Measurements from ENCODE around the gene OR51B2. TPM values are rescaled to one million over a fixed set of nuclear protein-coding genes. Genes with fewer than 3 reads are reported as not detected.

The OR51B2 gene
- total and polyA plus RNA-seq, 4 donors, result 0.17 to 0.37 TPM; not detected in 2

DNA sequence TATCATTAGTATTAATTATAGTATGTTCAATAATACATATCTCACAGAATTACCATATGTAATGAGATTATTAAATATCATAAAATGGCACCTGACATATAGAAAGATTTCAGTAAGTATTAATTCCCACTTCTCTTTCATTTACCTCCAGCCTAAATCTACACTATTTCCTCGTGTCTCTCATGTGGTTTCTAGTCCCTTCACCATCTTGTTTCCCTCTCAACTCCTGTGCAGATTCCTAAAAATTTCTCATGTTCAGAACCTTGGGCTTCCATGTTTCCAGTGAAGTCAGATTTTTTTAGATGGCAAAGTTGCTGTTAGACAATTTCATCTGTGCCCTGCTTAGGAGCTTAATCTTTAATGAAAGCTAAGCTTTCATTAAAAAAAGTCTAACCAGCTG lies 40.2 kb downstream of the OR51B2 start:
- H3K4me1 ChIP-seq (ENCODE audit: control insufficient read depth in 4 of 4, insufficient read depth in 4 of 4, low read length in 3 of 4), result no peaks in the 10 kb centered on the region
- H3K4me3 ChIP-seq (ENCODE audit: low read depth in 1 of 3, low read length in 3 of 3), result no peak overlapping the region
- no peaks in the 10 kb centered on the region for H3K9me3 ChIP-seq (ENCODE audit: control insufficient read depth in 4 of 4, low read length in 3 of 4)
- WGBS, result 67% methylated on average over 1 of the region's 1 CpG
- H3K27me3 ChIP-seq (ENCODE audit: control insufficient read depth in 4 of 4, insufficient read depth in 4 of 4, low read length in 3 of 4), result no peaks in the 10 kb centered on the region
- no peak overlapping the region for H3K27ac ChIP-seq (ENCODE audit: low read depth in 1 of 2, low read length in 2 of 2)
- no peak for DNase-seq (ENCODE audit: low spot score)
- H3K9ac ChIP-seq (ENCODE audit: low read depth in 1 of 2, low read length in 2 of 2), result no peak overlapping the region
- no peaks in the 10 kb centered on the region for H3K36me3 ChIP-seq (ENCODE audit: control insufficient read depth in 4 of 4, insufficient read depth in 3 of 4, low read depth in 1 of 4, low read length in 3 of 4)
- no peak for TF ChIP-seq GABPA (IDR thresholded peaks at IDR 0.05 in 1 of 2, conservative IDR thresholded peaks at IDR 0.05 in 1 of 2)
- TF ChIP-seq, protein P1, sequence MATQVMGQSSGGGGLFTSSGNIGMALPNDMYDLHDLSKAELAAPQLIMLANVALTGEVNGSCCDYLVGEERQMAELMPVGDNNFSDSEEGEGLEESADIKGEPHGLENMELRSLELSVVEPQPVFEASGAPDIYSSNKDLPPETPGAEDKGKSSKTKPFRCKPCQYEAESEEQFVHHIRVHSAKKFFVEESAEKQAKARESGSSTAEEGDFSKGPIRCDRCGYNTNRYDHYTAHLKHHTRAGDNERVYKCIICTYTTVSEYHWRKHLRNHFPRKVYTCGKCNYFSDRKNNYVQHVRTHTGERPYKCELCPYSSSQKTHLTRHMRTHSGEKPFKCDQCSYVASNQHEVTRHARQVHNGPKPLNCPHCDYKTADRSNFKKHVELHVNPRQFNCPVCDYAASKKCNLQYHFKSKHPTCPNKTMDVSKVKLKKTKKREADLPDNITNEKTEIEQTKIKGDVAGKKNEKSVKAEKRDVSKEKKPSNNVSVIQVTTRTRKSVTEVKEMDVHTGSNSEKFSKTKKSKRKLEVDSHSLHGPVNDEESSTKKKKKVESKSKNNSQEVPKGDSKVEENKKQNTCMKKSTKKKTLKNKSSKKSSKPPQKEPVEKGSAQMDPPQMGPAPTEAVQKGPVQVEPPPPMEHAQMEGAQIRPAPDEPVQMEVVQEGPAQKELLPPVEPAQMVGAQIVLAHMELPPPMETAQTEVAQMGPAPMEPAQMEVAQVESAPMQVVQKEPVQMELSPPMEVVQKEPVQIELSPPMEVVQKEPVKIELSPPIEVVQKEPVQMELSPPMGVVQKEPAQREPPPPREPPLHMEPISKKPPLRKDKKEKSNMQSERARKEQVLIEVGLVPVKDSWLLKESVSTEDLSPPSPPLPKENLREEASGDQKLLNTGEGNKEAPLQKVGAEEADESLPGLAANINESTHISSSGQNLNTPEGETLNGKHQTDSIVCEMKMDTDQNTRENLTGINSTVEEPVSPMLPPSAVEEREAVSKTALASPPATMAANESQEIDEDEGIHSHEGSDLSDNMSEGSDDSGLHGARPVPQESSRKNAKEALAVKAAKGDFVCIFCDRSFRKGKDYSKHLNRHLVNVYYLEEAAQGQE (IDR thresholded peaks at IDR 0.05), result no peak
- TF ChIP-seq NR2F2 (IDR thresholded peaks at IDR 0.05), result no peak
- TF ChIP-seq RAD21 (IDR thresholded peaks at IDR 0.05), result no peak
- no peak for TF ChIP-seq FOXA1 (IDR thresholded peaks at IDR 0.05)
- no peak for TF ChIP-seq YY1 (IDR thresholded peaks at IDR 0.05)
- TF ChIP-seq RXRA (IDR thresholded peaks at IDR 0.05), result no peak
- TF ChIP-seq, protein P2, sequence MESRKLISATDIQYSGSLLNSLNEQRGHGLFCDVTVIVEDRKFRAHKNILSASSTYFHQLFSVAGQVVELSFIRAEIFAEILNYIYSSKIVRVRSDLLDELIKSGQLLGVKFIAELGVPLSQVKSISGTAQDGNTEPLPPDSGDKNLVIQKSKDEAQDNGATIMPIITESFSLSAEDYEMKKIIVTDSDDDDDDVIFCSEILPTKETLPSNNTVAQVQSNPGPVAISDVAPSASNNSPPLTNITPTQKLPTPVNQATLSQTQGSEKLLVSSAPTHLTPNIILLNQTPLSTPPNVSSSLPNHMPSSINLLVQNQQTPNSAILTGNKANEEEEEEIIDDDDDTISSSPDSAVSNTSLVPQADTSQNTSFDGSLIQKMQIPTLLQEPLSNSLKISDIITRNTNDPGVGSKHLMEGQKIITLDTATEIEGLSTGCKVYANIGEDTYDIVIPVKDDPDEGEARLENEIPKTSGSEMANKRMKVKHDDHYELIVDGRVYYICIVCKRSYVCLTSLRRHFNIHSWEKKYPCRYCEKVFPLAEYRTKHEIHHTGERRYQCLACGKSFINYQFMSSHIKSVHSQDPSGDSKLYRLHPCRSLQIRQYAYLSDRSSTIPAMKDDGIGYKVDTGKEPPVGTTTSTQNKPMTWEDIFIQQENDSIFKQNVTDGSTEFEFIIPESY (IDR thresholded peaks at IDR 0.05), result no peak
- TF ChIP-seq, protein P3, sequence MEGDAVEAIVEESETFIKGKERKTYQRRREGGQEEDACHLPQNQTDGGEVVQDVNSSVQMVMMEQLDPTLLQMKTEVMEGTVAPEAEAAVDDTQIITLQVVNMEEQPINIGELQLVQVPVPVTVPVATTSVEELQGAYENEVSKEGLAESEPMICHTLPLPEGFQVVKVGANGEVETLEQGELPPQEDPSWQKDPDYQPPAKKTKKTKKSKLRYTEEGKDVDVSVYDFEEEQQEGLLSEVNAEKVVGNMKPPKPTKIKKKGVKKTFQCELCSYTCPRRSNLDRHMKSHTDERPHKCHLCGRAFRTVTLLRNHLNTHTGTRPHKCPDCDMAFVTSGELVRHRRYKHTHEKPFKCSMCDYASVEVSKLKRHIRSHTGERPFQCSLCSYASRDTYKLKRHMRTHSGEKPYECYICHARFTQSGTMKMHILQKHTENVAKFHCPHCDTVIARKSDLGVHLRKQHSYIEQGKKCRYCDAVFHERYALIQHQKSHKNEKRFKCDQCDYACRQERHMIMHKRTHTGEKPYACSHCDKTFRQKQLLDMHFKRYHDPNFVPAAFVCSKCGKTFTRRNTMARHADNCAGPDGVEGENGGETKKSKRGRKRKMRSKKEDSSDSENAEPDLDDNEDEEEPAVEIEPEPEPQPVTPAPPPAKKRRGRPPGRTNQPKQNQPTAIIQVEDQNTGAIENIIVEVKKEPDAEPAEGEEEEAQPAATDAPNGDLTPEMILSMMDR (IDR thresholded peaks at IDR 0.05; ENCODE audit: low read depth, low read length, missing input control), result no peak
- TF ChIP-seq, protein P4, sequence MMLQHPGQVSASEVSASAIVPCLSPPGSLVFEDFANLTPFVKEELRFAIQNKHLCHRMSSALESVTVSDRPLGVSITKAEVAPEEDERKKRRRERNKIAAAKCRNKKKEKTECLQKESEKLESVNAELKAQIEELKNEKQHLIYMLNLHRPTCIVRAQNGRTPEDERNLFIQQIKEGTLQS (IDR thresholded peaks at IDR 0.05), result no peak
- TF ChIP-seq TAF1 (conservative IDR thresholded peaks at IDR 0.05), result no peak

DNA sequence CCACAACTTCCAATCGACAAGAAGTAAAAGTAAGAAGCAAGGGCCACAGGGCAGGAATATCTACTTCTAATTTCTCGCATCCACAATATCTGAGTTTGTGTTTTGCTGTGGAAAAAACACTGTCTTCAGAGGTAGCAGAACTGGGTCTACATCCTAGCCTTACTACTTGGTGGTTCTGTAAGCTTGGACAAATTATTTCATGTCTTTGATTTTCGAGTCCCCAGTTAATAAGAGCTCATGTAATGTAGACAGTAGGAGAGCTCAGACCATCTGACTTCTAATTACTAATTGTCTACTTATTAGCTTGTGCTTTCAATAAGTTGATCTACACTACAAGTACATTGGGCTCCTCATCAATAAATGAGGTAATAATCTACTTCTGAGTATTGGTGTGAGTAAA lies 41.0 kb downstream of the OR51B2 start:
- whole genome bisulfite sequencing, result 78% methylated on average over 3 of the region's 3 CpGs
- Histone ChIP-seq H3K4me1 (ENCODE audit: control insufficient read depth in 4 of 4, insufficient read depth in 4 of 4, low read length in 3 of 4) (no peaks in the 10 kb centered on the region), H3K36me3 (ENCODE audit: control insufficient read depth in 4 of 4, insufficient read depth in 3 of 4, low read depth in 1 of 4, low read length in 3 of 4) (no peaks in the 10 kb centered on the region), H3K27ac (ENCODE audit: low read depth in 1 of 2, low read length in 2 of 2) (no peak overlapping the region), H3K4me3 (ENCODE audit: low read depth in 1 of 3, low read length in 3 of 3) (no peak overlapping the region), H3K27me3 (ENCODE audit: control insufficient read depth in 4 of 4, insufficient read depth in 4 of 4, low read length in 3 of 4) (no peaks in the 10 kb centered on the region), H3K9ac (ENCODE audit: low read depth in 1 of 2, low read length in 2 of 2) (no peak overlapping the region), H3K9me3 (ENCODE audit: control insufficient read depth in 4 of 4, low read length in 3 of 4) (no peaks in the 10 kb centered on the region)
- no peak for DNase-seq (ENCODE audit: low spot score)
- TF ChIP-seq RXRA (IDR thresholded peaks at IDR 0.05) (no peak), SP1 (IDR thresholded peaks at IDR 0.05) (no peak), RAD21 (IDR thresholded peaks at IDR 0.05) (no peak), NR2F2 (IDR thresholded peaks at IDR 0.05) (no peak), HNF4A (conservative IDR thresholded peaks at IDR 0.05) (no peak), HNF4G (IDR thresholded peaks at IDR 0.05) (no peak), GABPA (IDR thresholded peaks at IDR 0.05 in 1 of 2, conservative IDR thresholded peaks at IDR 0.05 in 1 of 2) (no peak), TAF1 (conservative IDR thresholded peaks at IDR 0.05) (no peak), FOXA1 (IDR thresholded peaks at IDR 0.05) (no peak), FOXA2 (IDR thresholded peaks at IDR 0.05) (no peak), EGR1 (IDR thresholded peaks at IDR 0.05; ENCODE audit: low read depth in 2 of 2) (no peak), JUND (IDR thresholded peaks at IDR 0.05) (no peak), YY1 (IDR thresholded peaks at IDR 0.05) (no peak)
- TF ChIP-seq, protein P1 (IDR thresholded peaks at IDR 0.05), result no peak
- TF ChIP-seq, protein P4 (IDR thresholded peaks at IDR 0.05), result no peak
- TF ChIP-seq, protein P3 (IDR thresholded peaks at IDR 0.05; ENCODE audit: low read depth, low read length, missing input control), result no peak
